Lower leg skin (tissue), 3 donors: ENCODE results near the gene DISC1.

Experiments used
- POLR2A ChIP-seq, 2 donors: fragments of 450-650 bp; IDR thresholded peaks; one replicate each; pipeline ENCODE4 v1.6.1; 2016 to 2017; ENCODE audit warnings: antibody characterized with exemption in 2 of 2, mild to moderate bottlenecking in 1 of 2, moderate library complexity in 1 of 2
- TF ChIP-seq, protein P1 (sequence below), 3 donors: fragments of 450-650 bp; IDR thresholded peaks; one replicate each; pipeline ENCODE4 v1.5.1; 2016; ENCODE audit warnings: antibody characterized with exemption in 3 of 3, mild to moderate bottlenecking in 3 of 3, moderate library complexity in 2 of 3

GRCh38 chr1:231639819-231640218 lies 13.2 kb downstream of the DISC1 start:
- TF ChIP-seq, protein P1, sequence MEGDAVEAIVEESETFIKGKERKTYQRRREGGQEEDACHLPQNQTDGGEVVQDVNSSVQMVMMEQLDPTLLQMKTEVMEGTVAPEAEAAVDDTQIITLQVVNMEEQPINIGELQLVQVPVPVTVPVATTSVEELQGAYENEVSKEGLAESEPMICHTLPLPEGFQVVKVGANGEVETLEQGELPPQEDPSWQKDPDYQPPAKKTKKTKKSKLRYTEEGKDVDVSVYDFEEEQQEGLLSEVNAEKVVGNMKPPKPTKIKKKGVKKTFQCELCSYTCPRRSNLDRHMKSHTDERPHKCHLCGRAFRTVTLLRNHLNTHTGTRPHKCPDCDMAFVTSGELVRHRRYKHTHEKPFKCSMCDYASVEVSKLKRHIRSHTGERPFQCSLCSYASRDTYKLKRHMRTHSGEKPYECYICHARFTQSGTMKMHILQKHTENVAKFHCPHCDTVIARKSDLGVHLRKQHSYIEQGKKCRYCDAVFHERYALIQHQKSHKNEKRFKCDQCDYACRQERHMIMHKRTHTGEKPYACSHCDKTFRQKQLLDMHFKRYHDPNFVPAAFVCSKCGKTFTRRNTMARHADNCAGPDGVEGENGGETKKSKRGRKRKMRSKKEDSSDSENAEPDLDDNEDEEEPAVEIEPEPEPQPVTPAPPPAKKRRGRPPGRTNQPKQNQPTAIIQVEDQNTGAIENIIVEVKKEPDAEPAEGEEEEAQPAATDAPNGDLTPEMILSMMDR (IDR thresholded peaks at IDR 0.05), result no peak
- TF ChIP-seq POLR2A (IDR thresholded peaks at IDR 0.05), result no peak
